Astrocyte (in vitro differentiated cells and primary cell): ENCODE measurements around the gene MICAL3. TPM values are rescaled to one million over a fixed set of nuclear protein-coding genes. Genes with fewer than 3 reads are reported as not detected.

Source experiments
- DNase-seq: peaks from one replicate; pipeline ENCODE4 v3.0.0-alpha.2; 2010; ENCODE audit warnings: low read depth
- FAIRE-seq: peaks from 2 replicates; lab custom pipeline; 2011; peaks lifted over from hg19 to GRCh38; lab: Jason Lieb, UNC
- H2AFZ ChIP-seq: 2 replicates; pipeline ENCODE4 v1.6.0; 2012; ENCODE audit warnings: low read depth, low read length, inconsistent platforms
- H3K27ac ChIP-seq: 2 replicates; pipeline ENCODE4 v1.5.1; 2011; ENCODE audit warnings: low read depth, low read length, inconsistent platforms
- H3K27me3 ChIP-seq: 2 replicates; pipeline ENCODE4 v1.6.0; 2011; ENCODE audit warnings: low read length, inconsistent platforms; ENCODE audit not compliant: insufficient read depth
- H3K36me3 ChIP-seq: 2 replicates; pipeline ENCODE4 v1.5.1; 2011; ENCODE audit warnings: low read length, inconsistent platforms; ENCODE audit not compliant: insufficient read depth
- H3K4me1 ChIP-seq: 2 replicates; pipeline ENCODE4 v1.5.1; 2011; ENCODE audit warnings: low read length, inconsistent platforms; ENCODE audit not compliant: insufficient read depth
- H3K4me2 ChIP-seq: 2 replicates; pipeline ENCODE4 v1.6.0; 2012; ENCODE audit warnings: low read length, inconsistent platforms
- H3K4me3 ChIP-seq: 2 replicates; pipeline ENCODE4 v1.5.1; 2011; ENCODE audit warnings: low read depth, mild to moderate bottlenecking, low read length, inconsistent platforms; ENCODE audit not compliant: insufficient read depth
- H3K79me2 ChIP-seq: 2 replicates; pipeline ENCODE4 v1.6.0; 2012; ENCODE audit warnings: mild to moderate bottlenecking, low read length, inconsistent platforms; ENCODE audit not compliant: insufficient read depth
- H3K9ac ChIP-seq: 2 replicates; pipeline ENCODE4 v1.6.0; 2012; ENCODE audit warnings: mild to moderate bottlenecking, low read length, inconsistent platforms
- H3K9me3 ChIP-seq: 2 replicates; pipeline ENCODE4 v1.5.1; 2012; ENCODE audit warnings: low read depth, mild to moderate bottlenecking, low read length, inconsistent platforms; ENCODE audit not compliant: insufficient read depth
- H4K20me1 ChIP-seq: 2 replicates; pipeline ENCODE4 v1.6.0; 2012; ENCODE audit warnings: low read length, inconsistent platforms; ENCODE audit not compliant: insufficient read depth
- H3K27ac Mint-ChIP-seq: one replicate; pipeline ENCODE4 v1.8.0; 2021; ENCODE audit warnings: mild to moderate bottlenecking, mixed read lengths; ENCODE audit not compliant: unreplicated experiment
- H3K27me3 Mint-ChIP-seq: one replicate; pipeline ENCODE4 v1.8.0; 2021; ENCODE audit warnings: low read depth, mixed read lengths; ENCODE audit not compliant: unreplicated experiment
- H3K36me3 Mint-ChIP-seq: one replicate; pipeline ENCODE4 v1.8.0; 2021; ENCODE audit warnings: low read depth, mixed read lengths; ENCODE audit not compliant: unreplicated experiment
- H3K4me1 Mint-ChIP-seq: one replicate; pipeline ENCODE4 v1.8.0; 2021; ENCODE audit warnings: low read depth, mixed read lengths; ENCODE audit not compliant: unreplicated experiment
- H3K4me3 Mint-ChIP-seq: one replicate; pipeline ENCODE4 v1.8.0; 2021; ENCODE audit warnings: mild to moderate bottlenecking, moderate library complexity, mixed read lengths; ENCODE audit not compliant: unreplicated experiment
- H3K9me3 Mint-ChIP-seq: one replicate; pipeline ENCODE4 v1.8.0; 2021; ENCODE audit warnings: mild to moderate bottlenecking, mixed read lengths; ENCODE audit not compliant: unreplicated experiment
- CTCF ChIP-seq: IDR thresholded peaks from 2 replicates; pipeline ENCODE4 v1.5.1; 2011; ENCODE audit warnings: low read depth, mild to moderate bottlenecking, inconsistent platforms, low read length, moderate library complexity; ENCODE audit not compliant: insufficient read depth
- EZH2 ChIP-seq: IDR thresholded peaks from 2 replicates; pipeline ENCODE4 v1.6.1; 2012; ENCODE audit warnings: mild to moderate bottlenecking, low read length, inconsistent platforms; ENCODE audit not compliant: insufficient read depth
- total RNA-seq: library from RNA; stranded (reverse); gene quantifications from 2 replicates; pipeline ENCODE4 v1.2.1, GENCODE V29; 2021

MICAL3 gene
- total RNA-seq, 1 donor from 2014 or later = 113 TPM

GRCh38 chr22:17869285-17870096 lies 154.9 kb downstream of the MICAL3 start:
- no peak overlapping the region for H2AFZ ChIP-seq
- Mint-ChIP-seq H3K4me1 (peaks cover 3% of the 10 kb centered on the region), H3K27ac (no peak overlapping the region), H3K36me3 (peaks cover 32% of the 10 kb centered on the region), H3K4me3 (no peak overlapping the region), H3K9me3 (no peaks in the 10 kb centered on the region), H3K27me3 (no peaks in the 10 kb centered on the region)
- H3K4me1 ChIP-seq = no peaks in the 10 kb centered on the region
- no peaks in the 10 kb centered on the region for H3K79me2 ChIP-seq
- FAIRE-seq (no peak), DNase-seq (no peak)
- no peaks in the 10 kb centered on the region for H3K27me3 ChIP-seq
- H3K36me3 ChIP-seq = peaks cover 16% of the 10 kb centered on the region
- TF ChIP-seq EZH2 (no peak), CTCF (no peak)
- H4K20me1 ChIP-seq = peaks cover 27% of the 10 kb centered on the region
- no peaks in the 10 kb centered on the region for H3K9me3 ChIP-seq
- no peak overlapping the region for H3K4me2 ChIP-seq
- H3K9ac ChIP-seq = no peak overlapping the region
- H3K4me3 ChIP-seq = no peak overlapping the region
- H3K27ac ChIP-seq = no peak overlapping the region

- DNase-seq (no peak), FAIRE-seq (no peak)
- Histone ChIP-seq H3K27ac (no peak overlapping the region), H3K79me2 (no peaks in the 10 kb centered on the region), H3K4me2 (no peak overlapping the region), H4K20me1 (peaks cover 29% of the 10 kb centered on the region), H3K9ac (no peak overlapping the region), H3K4me3 (no peak overlapping the region), H2AFZ (no peak overlapping the region), H3K36me3 (peaks cover 20% of the 10 kb centered on the region), H3K9me3 (no peaks in the 10 kb centered on the region), H3K27me3 (no peaks in the 10 kb centered on the region), H3K4me1 (no peaks in the 10 kb centered on the region)
- H3K27me3 Mint-ChIP-seq = no peaks in the 10 kb centered on the region
- H3K9me3 Mint-ChIP-seq = no peaks in the 10 kb centered on the region
- TF ChIP-seq EZH2 (no peak), CTCF (no peak)
- no peak overlapping the region for H3K4me3 Mint-ChIP-seq
- peaks cover 36% of the 10 kb centered on the region for H3K36me3 Mint-ChIP-seq
- peaks cover 3% of the 10 kb centered on the region for H3K4me1 Mint-ChIP-seq
- no peak overlapping the region for H3K27ac Mint-ChIP-seq
Observed at GRCh38 chr22:17868771-17869170, 155.6 kb downstream of the MICAL3 start.
